MV-4-11 (cell line): ENCODE data around the gene TMEM213.

ENCODE experiments used
- DNase-seq: peaks from one replicate; lab custom pipeline; 2025; lab: John Stamatoyannopoulos, UW

TMEM213 gene

DNA sequence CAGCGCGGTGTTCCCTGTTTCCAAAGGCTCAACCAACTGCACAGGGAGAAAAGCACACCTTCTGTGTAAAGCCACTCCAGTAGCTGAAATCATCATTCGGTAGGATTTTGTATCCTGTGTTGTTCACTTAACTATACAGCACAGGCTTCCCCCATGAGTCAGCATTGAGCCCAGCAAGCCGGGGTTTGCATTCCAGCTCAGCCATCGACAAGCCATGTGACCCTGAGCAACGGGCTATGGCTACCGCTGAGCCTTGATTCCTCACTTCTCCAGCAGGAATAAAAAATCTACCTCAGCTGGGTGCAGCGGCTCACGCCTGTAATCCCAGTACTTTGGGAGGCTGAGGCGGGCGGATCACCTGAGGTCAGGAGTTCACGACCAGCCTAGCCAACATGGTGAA is 44.3 kb downstream of the TMEM213 start:
- no peak for DNase-seq

DNA sequence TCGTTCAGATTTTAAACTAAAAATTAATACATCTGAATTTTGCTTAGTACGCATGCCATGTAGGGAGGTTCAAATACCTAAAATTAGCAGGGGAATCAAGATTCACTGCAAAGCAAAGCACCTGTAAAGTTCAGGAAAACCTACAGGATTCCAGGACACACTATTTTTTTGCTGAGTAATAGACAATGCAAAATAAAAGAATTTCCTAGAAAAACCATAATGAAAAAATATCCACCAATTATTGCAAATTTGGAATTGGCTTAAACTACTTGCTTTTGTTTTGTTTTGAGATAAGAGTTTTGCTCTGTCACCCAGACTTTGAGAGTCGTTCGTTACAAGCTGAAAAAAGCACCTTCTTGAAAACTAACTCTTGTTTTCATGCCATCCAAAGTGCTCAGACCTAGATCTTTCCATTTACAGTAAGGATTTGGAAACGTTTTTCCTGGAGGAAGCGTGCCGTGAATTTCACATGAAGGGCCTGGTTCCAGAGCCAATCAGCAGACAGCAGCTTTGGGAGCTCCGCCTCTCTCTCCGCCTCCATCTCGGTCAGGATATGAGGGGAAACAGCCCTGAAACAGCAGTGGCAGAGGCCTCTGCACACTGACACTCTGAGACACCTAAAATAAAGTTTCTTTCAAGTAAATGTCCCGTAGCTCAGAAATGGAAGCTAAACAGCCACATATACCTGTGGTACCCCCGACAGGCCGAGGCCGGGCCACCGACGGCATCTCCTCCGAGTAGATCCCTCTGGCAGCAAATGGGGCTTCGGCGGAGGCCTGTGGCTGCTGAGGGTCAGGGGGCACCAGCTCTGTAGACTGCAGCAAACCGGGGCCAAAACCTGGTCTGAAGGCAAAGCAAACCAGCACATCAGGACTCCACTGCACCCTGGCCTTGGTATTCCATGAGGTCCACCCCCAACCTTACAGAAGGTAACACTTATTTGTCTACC is 46.1 kb downstream of the TMEM213 start:
- no peak for DNase-seq

DNA sequence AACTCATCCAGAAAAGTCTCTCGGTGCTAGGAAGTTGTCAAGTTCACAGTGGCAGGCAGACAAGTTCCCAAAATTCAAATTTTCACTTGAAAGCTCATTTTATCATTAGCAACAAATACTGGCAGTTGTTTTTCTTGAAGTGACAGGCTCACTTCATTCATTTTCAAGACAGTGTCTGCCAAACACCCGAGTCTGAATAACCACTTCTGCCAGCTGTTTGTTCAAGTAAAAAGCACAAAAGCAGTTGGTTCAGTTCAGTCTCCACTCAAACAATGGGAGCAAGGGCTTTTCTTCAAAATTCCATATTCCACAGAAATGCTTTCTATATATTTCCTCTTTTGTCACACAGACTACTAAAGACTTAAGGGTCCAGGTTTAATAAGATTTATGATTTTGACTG is 47.9 kb downstream of the TMEM213 start:
- no peak for DNase-seq

DNA sequence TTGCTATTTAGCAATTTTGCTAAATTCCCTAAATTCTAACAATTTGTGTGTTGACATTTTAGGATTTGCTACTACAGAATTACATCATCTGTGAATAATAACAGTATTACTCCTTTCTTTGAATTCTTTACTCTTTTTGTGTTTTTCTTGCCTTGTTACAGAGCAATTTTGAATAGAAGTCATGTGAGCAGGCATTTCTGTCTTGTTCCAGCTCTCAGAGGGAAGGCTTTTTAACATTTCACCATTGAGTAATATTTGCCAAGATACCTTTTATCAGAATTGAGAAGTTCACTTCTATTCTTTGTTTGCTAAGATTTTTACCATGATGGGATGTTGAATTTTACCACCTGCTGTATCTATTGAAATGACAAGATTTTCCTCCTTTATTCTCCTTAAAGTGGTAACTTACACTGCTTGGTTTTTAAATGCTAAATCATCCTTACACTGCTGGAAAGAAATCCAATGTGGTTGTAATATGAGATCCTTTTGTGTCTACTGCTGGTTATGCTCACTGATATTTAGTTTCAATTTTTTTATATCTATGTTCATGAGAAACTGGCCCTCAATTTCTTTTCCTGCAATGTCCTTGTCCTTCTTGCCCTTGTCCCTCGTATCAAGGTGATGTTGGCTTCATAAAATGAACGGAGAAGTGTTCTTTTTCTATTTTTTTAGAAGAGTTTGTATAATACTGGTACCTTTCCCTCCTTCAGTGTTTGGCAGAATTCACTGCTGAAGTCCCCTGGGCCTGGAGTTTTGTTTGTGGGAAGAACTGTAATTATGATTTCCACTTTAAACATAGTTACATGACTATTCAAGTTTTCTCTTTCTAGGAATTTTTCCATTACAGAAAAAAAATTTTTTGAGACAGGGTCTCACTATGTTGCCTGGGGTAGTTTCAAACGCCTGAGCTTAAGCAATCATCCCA is 50.5 kb downstream of the TMEM213 start:
- DNase-seq, result no peak

DNA sequence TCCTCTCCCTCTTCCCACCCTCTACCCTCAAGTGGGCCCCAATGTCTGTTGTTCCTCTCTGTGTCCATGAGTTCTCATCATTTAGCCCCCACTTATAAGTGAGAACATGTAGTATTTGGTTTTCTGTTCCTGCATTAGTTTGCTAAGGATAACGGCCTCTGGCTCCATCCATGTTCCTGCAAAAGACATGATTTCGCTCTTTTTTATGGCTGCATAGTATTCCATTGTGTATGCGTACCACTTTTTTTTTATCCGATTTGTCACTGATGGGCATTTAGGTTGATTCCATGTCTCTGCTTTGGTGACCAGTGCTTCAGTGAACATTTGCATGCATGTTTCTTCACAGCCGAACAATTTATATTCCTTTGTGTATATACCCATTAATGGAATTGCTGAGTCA is 51.9 kb downstream of the TMEM213 start:
- no peak for DNase-seq

DNA sequence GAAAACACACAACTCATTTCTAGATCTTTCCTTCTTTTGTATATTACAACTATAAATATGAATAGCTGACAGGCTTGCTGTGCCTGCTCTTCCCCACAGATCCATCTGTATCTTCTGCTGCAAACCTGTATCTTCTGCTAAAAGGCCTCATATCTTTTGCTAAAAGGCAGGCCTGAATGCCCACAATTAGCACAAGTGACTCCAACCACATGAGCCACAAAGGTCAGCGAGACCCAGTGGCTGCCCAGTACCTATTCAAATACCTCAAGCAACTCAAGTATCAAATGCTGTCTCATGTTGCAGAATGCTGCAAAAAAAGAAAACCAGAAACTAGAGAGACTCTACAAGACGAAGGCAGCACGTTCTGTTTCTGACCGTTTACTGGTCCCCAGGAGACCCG is 54.7 kb downstream of the TMEM213 start:
- no peak for DNase-seq

DNA sequence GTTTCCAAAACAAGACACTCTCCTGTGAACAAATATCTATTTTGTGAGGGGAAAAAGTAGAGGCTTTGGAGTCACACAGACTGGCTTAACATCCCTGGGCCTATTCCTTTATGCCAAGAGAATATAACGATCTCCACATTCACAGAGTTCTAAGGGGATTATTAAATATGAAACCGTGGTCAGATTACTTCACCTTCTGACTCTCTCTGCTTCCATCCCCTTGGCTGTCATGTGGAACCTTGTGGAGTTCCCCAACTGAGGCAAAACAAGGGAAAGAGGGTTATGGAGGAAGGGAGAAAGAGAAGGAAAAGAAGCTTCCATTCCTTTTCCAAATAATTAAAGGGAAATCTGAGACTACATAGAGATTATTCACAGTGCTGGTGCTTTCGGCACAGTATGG is 55.7 kb downstream of the TMEM213 start:
- no peak for DNase-seq

DNA sequence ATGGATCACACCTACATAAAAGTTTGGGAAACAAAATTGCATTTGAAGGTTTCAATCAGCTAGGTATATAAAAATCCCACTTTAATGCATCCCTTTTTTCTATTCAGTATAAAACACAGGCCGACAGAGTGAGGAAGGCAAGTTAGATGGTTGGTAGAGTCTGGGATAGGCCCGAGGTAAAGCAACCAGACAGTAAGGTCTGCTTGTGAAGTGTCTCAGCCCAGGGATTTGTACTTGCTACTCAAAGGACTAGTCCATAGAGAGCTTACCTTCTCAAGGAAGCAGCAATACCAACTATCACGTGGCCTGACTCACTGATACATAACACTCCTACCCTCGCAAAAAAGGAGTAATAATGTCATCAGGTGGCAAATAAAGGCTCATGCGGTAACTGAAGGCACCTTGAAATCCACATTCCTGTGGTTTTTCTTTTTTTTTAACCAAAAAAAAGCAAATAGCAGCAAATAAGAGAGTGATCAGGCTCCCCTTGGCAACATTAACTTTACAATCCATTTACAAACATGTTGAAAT is 56.4 kb downstream of the TMEM213 start:
- DNase-seq, result no peak

DNA sequence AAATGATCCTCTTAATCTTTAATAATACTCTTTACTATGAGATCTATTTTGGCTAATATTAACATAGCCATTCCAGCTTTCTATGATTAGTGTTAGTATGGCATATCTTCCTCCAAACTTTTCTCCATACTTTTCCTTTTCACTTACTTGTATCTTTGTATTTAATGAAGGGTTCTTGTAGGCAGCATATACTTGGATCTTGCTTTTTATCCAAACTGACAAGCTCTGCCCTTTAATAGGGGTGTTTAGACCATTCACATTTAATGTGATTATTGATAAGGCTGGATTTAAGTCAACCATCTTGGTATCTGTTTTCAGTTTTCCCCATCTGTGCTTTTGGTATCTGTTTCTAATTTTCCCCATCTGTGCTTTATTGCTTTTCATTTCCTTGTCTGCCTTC is 59.9 kb downstream of the TMEM213 start:
- DNase-seq, result no peak

DNA sequence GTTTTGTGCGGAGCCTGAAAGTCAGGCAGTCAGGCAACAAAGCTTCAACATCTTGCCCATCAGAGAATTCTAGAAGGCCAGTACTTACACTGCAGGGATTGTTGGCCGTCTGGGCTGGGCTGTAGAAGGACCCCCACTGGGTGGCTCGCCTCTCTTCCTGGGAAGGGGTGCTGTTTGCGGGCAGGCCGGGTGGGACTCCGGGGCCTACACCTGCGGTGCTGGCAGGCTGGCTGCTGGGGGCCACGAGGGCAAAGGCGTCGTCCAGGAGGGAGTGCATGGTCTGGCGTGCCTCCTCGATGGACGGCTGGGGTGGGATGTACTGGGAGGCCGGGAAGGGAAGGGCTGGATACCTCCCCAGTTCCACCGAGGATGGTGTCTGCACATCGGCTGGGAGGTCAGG is 63.3 kb downstream of the TMEM213 start:
- DNase-seq, result no peak

DNA sequence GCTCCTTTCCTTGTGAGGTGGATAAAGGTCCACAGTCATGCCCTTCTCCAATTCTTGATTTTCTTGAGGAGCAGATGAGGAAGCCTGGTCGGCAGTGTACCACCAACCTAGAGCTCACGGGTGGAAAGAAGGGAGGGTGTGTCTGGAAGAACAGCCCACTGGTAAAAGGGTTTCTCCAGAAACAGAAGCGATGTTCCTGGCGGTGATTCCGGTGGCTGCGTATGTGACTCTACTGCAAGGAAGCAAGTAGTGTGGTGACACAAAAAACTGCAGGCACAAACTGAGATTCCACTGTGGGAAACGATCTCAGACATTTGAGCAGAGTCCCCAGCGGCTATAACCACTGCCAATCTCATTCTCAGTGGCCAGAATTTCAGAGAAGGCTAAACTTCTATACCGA is 66.1 kb downstream of the TMEM213 start:
- no peak for DNase-seq

DNA sequence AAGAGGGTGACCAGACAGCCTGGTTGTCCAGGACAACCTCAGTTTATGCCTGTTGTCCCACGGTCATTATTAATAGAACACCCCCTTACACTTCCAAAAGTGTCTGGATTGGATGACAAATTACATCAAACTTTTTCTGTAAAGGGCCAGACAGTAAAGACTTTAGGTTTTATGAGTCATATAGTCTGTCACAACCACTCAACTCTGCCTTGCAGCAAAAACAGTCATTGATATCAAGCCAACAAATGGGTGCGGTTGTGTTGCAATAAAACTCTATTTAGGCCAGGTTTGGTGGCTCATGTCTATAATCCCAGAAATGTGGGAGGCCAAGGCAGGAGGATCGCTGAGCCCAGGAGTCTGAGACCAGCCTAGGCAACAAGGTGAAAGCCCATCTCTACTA is 66.9 kb downstream of the TMEM213 start:
- peak; percentile 91 for DNase-seq

DNA sequence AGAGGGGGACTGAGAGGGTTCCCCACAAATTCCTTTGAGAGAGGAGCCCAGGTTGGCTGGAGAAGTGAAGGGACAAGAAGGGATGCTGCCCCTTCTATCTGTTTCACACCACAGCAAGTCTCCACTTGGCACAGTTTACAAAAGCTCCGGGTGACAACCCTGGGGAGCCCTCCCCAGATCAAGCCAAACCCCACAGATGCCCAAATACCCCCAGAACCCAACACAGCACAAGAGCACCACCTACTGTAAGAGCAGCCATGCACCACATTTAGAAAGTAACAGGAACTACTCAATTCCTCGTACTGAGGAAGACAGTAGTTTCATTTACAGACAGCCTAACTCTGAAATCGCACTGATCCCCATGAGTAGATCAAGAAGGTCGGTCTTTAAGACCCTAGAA is 68.0 kb downstream of the TMEM213 start:
- DNase-seq, result peak; percentile 74

DNA sequence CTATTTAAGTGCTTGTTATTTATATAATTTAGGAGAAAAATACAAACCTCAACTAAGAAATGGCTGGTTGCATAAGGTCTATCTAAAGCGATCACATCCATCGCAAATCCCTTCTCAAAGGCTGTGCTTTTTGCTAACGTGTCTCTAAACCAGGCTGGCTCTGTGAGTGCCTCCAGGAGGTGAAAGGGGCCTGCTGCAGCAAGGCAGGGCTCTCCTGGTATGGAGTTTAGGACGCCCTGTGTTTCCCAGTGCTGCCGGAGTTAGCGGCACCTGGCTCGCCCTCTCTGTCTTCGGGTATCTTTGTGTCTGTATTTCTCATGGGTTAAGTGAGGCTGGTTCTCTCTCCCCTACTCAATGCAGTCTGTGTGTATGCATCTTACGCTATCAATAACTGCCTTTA is 68.6 kb downstream of the TMEM213 start:
- no peak for DNase-seq

DNA sequence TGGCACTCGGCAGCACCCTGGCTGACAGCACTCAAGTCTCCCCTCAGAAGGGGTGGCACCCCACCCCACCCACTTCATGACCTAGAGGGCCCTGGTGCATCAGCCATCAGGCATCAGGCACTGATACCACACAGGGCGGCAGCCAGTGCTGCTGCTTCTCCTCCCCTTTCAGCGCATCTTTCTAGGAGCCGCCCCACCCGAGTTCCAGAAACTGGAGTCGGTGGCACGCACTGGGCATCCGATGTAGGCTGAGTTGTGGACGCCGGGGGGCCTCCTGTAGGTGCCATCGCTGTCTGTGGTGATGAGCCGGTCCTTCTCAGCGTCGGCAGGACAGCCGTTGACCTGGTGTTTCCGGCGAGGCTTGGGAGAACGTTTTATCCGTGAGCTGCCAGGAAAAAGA is 70.0 kb downstream of the TMEM213 start:
- DNase-seq, result no peak

DNA sequence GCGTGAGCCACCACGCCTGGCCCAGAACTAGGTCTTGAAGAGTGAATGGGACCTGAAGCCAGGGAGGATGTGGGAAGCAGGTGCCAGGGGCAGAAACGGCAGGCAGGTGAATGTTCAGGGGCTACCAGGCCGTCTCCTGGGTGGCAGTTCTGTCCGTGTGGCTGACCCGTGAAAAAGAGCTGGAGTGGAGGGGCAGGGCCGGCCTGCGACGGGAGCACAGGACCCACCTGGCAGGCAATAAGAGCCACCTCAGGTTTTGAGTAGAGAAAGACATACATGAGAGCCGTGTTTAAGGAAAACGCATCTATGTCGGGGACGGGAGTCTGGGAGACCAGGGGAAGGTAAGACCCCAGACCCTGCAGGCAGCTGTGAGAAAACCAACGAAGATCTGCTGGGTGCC is 70.9 kb downstream of the TMEM213 start:
- no peak for DNase-seq

DNA sequence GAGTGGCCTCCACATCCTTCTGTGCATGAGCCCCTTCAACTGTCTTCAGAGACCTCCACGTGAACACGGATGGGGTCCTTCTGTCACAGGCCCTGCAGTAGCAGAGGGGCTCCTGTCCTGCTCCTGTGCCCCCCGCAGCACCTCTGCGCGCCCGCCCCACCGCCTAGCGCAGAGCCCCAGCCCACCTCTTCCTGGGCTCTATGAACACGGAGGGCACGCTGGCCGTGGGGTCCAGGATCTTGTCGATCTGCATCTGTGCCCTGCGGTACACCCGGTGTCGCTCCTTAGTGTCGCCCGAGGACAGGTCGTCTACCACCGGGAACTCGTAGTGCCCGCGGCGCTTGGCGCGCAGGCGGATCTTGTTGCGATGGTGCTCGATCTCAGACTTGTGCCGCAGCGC is 71.6 kb downstream of the TMEM213 start:
- no peak for DNase-seq

DNA sequence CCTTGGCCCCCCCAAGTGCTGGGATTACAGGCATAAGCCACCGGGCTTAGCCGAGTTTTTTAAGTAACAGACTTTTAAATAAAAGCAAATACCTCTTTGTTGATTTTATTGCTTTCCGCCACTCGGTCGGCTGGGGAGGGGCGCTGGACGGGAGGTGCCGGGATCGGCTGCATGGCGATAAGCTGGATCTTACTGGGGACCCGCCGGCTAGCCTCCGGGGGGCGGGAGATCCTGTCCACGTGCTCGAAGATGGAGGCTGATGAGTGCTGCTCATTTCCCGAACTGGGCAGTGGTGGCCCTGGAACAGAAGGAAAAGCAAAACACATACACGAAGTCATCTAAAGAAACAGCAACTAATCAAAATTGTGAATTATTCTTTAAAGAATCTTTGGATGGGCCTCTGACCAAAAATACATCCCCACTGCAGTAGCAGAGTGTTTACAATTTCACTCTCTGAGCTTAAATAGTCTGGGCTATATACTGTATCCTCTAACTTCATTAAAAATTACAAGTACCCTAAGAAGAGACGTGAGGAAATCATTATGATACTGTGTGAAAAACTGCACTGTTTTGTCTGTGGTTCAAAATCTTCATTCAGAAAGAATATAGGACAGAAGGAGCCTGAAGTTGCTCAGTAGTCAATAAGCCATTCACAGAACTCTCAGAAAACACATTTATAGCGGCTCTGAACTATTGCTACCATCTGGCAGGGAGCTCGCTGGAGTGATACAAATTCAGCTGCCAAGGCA is 73.4 kb downstream of the TMEM213 start:
- DNase-seq, result no peak

DNA sequence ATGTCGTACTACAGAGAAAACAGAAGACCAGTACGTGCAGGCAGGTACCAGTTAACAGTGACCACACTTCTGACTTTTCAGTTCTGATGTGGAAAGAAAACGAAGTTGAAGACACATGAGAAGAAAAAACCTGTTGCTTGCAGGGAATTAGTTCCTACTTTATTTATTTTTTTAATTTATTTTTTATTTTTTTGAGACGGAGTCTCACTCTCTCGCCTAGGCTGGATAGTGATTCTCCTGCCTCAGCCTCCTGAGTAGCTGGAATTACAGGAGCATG is 74.0 kb downstream of the TMEM213 start:
- DNase-seq, result no peak

DNA sequence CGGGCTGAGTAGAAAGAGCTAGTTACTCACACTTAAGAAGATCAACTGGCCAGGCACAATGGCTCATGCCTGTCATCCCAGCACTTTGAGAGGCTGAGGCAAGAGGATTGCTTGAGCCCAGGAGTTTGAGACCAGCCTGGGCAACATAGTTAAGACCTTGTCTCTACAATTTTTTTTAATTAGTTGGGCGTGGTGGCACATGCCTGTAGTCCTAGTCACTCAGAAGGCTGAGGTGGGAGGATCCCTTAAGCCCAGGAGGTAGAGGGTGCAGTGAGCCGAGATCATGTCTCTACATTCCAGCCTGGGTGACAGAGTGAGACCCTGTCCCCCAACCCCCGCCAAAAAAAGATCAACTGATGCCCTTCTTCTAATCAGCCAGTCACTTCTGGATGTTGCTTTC is 74.8 kb downstream of the TMEM213 start:
- DNase-seq, result no peak

DNA sequence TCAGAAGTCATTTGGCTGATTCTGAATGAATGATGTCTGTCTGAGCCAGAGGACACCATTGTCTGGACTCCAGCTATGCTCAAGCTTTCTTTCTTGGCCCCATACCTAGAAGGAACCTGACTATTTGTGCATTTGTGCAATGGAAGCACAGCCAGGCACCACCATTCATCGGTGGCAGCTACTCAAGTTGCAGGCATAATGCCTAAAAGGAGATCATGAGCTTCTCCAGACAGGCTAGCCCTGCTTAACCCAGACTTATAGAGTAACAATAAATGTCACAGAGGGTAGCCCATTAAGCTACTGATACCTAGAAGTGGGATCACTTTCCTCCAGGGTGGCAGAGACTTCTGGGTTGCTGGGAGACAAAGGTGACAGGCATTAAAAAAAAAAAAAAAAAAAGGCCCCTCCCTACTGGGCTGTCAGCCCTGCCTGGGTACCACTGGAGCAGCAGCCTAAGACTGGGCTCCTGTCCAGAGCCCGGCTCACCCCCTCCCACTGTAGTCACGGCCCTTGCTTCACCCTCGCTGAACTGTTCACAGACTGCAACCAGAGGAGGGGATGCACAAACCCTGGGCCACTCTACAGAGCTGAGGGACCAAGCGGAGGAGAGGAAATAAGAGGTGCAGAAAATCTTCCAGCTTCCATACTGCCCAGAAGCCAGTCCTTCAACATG is 75.6 kb downstream of the TMEM213 start:
- no peak for DNase-seq

DNA sequence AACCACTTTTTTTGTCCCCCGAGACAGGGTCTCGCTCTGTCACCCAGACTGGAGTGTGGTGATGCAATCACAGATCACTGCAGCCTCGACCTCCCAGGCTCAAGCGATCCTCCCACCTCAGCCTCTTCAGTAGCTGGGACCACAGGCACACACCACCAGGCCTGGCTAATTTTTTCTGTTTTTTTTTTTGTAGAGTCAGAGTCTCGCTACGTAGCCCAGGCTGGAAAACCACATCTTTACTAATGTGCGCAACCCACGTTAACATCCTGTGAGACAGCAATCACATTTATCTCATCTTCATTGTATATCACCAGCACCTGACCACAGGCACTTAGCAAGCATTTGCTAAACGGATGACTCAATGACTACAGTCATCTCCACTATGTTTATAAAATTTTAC is 78.0 kb downstream of the TMEM213 start:
- no peak for DNase-seq
